Measurements from ENCODE around the gene PXYLP1.

DNA sequence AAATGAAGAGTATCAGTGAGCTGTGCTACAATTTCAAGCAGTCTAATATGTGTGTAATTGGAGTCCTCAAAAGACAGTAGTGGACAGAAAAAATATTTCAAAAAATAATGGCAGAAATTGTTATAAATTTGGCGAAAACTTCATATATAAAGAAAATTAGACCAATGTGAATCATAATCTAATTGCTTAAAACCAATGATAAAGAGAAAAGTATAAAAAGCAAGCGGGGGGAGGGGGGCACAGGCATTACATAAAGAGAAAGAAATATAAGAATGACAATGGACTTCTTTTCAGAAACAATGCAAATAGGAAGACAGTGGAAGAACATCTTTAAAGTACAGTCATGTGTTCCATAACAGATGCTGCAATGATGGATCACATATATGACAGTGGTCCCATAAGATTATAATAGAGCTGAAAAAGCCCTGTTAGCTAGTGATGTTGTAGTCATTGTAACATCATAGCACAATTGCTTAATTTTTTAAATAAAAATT lies 7.9 kb upstream of the PXYLP1 start:
- no peak for TF ChIP-seq CTCF (IDR thresholded peaks at IDR 0.05)
- no peak for TF ChIP-seq POLR2A (IDR thresholded peaks at IDR 0.05)

Data from uterus (tissue), 2 donors.